ENCODE data around the gene ANLN.
"Not testable (repeated sequence)": the region's sequence is repeated elsewhere in the genome, so short reads cannot be mapped to it uniquely, and the experiment has no call there.

The ANLN gene

DNA sequence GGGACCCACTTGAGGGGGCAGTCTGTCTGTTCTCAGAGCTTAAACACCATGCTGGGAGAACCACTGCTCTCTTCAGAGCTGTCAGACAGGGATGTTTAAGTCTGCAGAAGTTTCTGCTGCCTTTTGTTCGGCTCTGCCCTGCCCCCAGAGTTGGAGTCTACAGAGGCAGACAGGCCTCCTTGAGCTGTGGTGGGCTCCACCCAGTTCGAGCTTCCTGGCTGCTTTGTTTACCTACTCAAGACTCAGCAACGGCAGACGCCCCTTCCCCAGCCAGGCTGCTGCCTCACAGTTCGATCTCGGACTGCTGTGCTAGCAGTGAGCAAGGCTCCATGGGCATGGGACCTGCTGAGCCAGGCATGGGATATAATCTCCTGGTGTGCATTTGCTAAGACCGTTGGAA is 11.1 kb upstream of the ANLN start:
- DNase-seq (ENCODE audit: low spot score) = not testable (repeated sequence)

DNA sequence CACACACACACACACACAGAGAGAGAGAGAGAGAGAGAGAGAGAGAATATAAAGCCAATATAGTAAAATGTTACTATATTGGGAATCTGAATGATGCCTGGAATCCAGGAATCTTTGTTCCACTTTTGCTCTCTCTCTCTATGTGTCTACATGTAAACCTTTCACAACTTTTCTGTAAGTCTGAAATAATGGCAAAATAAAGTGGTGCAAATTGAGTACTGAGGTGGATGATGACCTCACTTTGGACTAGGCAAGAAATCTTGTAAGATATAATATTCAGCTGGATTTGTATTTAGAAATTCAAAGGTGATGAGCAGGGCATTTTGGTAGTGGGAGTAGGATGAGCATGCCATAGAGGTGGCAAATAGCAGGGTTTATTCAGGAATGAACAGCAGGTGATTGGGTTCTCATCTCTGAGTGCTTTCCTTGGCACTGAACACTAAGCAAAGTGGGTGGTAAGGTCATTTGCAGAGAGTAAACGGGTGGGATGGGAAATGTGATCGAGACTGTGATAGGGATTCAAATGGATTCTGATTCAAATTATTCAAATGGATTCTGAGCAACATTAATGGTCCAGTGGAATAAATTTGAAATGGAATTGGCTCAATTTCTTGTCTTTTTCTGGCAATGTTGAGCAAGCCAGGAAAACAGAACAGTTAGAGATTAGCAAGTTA is 9.7 kb upstream of the ANLN start:
- DNase-seq (ENCODE audit: low spot score) = no peak

DNA sequence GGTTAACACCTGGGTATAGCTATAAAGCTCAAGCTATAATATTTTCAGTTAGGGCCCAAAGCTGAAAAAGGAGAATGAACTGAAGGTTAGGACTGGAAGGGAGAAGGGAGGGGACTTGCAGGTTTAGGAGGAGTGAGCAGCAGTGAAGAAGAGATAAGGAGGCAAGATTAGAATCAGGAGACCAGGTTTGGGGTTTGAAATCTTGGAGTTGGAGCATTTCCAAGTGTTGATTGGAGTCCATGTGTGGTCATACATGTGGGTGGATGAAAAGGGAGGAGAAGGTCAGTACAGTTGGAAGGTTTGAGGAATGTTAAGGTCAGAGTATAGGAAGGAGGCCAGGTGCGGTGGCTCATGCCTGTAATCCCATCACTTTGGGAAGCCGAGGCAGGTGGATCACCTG is 8.6 kb upstream of the ANLN start:
- no peak for DNase-seq (ENCODE audit: low spot score)

DNA sequence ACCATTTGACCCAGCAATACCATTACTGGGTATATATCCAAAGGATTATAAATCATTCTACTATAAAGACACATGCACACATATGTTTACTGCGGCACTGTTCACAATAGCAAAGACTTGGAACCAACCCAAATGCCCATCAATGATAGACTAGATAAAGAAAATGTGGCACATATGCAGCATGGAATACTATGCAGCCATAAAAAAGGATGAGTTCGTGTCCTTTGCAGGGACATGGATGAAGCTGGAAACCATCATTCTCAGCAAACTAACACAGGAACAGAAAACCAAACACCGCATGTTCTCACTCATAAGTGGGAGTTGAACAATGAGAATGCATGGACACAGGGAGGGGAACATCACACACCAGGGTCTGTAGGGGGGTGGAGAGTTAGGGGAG is 6.4 kb upstream of the ANLN start:
- not testable (repeated sequence) for DNase-seq (ENCODE audit: low spot score)

DNA sequence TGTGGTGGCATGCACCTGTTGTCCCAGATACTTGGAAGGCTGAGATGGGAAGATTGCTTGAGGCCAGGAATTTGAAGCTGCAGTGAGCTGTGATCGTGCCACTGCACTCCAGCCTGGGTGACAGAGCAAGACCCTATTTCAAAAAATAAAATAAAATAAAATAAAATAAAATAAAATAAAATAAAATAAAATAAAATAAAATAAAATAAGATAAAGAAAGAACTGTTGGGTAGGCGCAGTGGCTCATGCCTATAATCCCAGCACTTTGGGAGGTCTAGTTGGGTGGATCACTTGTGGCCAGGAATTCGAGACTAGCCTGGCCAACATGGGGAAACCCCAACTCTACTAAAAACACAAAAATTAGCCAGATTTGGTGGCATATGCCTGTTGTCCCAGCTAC is 4.0 kb upstream of the ANLN start:
- not testable (repeated sequence) for DNase-seq (ENCODE audit: low spot score)

DNA sequence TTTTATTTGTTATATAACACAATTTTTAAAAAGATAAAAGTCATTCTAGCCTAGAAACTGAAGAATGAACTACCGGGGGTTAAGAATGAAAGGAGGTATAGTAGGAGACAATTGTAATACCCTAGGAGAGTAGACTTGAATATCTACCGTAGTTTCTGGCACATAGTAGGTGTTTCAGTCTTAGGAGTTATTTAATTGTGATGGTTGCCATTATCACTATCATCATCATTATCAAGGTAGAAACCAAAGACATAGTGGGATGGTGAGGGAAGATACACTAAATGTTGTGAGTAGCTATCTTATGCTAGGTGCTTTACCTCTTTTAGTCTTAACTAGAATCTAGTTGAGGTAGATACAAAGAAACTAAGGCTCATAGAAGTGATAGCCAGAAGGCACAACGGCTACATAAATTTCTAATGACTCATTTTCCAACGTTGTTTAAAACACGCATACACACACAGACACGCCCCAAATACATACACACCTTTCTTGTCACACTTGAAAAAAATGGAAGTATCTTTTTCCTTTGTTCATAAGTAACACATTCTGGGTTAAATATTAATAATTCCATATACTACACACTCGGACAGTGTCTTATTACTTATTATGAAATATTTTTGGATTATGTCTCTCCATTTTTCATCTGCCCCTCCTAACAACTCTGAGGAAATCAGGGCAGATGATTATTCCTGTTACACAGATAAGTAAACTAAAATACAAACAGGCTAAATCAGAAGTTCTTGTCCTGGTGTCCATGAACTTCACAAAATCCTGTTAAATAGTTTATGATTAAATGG is 2.0 kb upstream of the ANLN start:
- no peak for DNase-seq (ENCODE audit: low spot score)

DNA sequence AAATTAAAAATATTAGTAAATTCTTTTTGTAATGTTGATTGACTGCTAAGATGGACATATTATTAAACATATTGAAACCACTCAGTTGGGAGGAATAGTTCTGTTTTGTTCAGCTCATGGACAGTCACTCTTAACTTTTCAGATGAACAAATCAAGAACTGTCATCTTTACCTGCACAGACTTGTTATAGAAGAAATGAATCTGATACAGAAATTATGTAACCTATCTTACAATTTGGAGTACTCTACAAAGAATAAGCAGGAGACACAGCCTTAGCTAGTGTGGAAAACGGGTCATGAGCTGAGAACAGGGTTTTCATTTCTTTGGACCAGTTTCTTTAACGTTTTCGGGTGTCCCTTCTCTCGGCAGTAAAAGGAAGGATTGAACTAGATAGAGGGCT is 1.2 kb upstream of the ANLN start:
- DNase-seq (ENCODE audit: low spot score) = no peak

DNA sequence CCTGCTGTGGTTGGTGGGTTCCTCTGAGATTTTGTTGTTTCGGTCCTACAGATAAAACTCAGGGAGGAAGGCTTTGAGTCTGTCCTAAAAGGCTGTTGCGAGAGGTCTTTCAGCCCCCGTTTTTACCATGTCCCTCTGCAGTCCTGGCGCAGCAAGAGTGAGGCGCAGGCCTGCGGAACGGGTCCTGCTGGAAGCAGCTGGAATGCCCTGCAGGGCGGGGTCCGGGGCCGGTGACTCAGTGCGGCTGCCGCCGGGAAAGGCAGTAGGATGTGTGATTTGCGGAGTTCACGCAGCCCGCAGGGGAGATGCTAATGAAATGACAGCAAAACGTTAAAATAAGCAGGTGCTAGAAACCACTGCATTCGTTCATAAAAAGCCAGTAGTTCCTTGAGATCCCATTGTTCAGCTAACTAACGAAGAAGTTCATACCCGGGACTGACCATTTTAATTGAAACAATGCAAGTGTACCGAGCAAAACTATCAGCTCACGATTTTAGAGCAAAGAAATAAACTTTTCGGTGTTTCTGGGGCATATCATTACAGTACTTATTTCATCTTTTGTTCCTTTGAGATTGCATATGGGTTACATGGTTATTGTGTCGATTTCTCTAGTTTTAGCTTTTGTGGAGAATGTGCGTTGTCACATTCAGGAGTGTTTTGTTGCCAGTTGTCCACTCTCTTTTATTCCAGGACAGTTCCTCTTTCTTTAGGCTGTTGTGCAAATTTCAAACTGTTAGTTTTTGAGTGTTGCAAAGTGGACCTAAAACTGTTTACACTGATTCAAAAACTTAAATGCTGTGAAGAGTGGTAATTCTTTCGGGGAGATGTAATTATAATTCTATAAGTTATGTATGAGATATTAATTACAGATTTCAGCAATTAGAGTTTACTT is 783 bp downstream of the ANLN start:
- DNase-seq (ENCODE audit: low spot score) = peak; percentile 88

DNA sequence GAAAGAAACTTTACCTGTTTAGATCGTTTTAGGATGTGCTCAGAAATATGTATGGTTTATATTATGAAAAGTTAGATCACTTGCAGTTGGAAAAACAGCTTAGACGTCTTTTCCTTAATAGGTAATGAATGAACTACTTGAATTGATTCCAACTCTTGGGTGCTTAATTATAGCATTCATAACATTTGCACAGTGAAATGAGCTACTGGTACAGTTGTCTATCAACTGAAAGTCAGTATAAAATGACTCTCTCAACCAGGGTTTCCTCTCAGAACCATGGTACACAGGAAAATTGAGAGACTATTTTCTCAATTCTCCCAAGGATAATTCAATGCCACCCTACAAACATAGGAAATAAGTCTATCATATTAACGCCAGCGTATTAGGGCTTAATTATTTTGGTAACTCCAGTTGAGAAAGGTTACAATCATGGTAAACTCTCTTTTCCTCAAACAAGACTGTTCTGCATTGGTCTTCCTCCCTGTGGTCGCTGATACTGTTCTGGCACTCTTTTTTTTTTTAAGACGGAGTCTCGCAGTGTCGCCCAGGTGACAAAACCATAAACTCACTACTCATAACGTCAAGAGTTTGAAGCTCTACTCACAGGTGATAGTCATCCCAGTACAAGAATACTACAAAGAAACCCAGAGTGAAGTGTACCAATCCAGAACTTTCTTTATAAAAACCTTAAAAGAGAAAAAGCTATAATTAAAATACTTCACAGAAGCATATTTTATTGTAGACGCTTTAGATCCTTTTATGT is 2.0 kb downstream of the ANLN start:
- DNase-seq (ENCODE audit: low spot score) = no peak

DNA sequence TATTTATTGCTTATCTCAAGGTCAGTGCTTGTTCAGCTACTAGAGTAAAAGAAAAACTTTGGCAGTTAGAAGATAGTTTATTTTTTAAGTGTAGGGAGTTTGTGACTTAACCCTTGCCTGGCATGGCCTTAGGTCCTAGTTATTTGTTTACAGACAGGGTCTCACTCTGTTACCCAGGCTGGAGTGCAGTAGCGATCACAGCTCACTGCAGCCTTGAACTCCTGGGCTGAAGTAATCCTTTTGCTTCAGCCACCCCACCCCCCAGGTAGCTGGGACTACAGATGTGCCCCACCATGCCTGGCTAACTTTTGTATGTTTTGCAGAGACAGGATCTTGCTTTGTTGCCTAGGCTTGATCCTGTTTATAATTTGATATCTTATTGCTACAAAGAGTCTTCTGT is 4.2 kb downstream of the ANLN start:
- DNase-seq (ENCODE audit: low spot score) = no peak

DNA sequence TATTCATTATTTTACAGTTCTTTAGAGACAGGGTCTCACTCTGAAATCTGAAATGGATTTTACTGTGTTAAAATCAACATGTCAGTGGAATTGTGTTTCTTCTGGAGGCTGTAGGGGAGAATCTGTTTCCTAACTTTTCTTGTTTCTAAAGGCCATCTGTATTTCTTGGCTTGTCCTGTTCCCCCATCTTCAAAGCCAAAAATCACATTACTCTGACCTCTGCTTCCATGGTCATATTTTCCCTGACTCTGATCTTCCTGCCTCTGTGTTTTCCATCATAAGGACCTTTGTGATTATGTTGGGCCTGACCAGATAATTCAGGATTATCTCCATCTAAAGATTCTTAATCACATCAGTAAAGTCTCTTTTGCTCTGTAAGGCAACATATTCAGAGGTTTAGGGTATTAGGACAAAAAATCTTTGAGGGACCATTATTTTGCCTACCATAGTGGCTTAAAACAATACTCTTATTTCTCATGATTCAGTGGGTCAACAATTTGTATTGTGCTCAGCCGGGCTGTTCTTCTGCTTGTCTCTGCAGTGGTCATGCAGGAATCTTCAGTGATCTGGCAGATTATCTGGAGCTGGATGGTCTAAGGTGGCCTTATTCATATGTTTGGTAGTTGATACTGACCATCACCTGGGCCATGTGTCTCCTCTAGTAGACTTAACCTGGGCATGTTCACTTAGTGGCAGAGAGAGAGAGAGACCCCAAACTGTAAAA is 5.7 kb downstream of the ANLN start:
- no peak for DNase-seq (ENCODE audit: low spot score)

DNA sequence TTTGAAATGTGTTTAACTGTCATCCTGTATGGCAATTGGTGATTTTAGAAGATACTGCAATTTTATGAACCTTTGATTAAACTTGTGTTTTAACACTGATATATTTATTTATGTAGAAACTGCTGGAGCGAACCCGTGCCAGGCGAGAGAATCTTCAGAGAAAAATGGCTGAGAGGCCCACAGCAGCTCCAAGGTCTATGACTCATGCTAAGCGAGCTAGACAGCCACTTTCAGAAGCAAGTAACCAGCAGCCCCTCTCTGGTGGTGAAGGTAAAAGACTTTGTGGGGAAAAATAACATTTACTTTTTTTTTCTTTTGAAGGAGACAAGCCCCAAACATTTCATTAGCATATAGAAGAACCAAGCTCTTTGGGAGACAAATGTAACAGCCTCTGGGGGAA is 6.5 kb downstream of the ANLN start:
- no peak for DNase-seq (ENCODE audit: low spot score)

DNA sequence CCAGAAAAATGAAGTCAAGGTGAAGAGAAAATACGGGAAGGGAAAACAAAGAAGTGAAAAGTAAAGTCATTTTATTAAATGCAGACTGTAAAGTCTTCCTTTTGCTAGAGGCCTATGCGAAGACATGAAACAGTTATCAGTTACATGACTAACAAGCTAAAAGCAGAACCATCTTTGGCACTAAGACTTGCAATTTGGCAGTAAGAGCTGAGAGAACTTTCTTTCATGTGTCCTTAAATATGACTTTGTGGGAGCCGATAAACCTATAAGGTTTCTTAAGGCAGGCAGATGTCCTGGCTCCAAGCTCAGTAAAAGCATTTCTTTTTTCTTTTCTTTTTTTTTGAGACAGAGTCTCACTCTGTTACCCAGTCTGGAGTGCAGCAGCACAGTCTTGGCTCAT is 10.4 kb downstream of the ANLN start:
- no peak for DNase-seq (ENCODE audit: low spot score)

DNA sequence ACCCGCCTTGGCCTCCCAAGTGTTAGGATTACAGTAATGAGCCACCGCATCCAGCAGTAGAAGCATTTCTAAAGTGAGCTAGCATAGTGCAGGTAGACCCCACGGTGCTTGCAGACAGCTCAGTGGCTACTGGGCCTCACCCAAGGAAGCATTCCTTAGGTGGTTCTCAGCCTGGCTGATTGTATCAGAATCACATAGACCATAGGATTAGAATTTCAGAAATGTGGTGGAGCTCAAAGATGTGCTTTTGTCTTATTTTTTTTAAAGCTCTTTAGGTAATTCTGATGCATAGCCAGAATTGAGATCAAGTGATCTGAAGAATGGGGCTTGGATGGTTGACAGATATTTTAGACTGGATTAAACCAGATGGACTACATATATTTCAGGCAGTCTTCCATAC is 10.9 kb downstream of the ANLN start:
- no peak for DNase-seq (ENCODE audit: low spot score)

DNA sequence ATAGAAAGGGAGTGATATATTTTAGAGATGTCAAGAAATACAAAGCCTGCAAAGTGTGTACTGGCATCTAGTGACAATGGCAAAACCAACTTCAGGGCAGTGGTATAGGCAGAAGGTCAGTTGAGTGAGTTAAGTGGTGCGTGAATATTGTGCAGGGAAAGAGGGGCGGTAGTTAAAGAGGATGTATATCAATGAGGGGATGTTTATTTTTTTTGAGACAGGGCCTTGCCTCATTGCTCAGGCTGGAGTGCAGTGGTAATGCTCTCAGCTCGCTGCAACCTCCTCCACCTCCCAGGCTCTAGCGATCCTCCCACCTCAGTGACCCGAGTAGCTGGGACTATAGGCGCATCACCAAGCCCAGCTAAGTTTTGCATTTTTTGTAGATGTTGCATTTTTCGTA is 13.8 kb downstream of the ANLN start:
- DNase-seq (ENCODE audit: low spot score) = no peak

DNA sequence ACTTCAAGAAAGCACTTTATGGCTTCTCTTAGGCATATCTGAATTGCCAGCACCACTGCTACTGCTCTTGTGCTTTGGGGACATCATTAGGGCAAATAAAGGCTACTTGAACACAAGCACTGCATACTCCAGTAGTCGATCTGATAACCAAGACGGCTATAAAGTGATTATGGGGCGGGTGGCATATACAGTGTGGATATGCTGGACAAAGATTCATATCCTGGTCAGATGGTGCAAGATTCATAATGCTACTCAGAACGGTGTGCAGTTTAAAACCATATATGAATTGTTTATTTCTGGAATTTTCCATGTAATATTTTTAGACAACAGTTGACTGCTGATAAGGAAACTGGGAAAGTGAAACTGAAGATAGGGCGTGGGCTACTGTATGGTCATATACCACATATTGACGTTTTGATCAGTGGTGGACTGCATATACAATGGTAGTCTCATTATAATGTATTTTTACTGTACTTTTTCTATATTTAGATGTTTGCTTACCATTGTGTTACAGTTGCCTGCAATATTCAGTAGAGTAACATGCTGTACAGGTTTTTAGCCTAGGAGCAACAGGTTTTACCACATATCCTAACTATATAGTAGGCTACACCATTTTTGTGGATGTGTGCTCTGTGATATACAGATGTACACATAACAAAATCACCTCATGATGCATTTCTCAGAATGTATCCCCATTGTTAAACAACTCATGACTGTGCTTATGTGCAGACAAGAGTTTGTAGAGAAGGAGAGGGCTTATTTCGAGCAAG is 15.2 kb downstream of the ANLN start:
- no peak for DNase-seq (ENCODE audit: low spot score)

DNA sequence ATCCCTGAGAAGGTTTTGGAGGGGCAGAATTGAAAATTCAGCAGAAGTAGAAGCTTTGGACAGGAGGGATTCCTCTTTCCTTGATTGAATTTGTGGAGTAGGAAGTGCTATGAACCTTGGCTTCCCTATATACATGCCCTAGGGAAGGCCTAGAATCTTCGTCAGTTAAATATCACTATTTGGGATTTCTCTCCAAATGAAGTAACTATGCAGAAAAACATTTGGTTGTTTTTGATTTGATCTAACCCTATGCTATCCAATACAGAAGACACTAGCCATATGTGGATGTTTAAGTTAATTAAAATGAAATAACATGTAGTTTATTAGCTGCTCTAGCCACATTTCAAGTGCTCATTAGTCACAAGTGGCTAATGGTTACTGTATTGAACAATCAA is 15.7 kb downstream of the ANLN start:
- DNase-seq (ENCODE audit: low spot score) = no peak

DNA sequence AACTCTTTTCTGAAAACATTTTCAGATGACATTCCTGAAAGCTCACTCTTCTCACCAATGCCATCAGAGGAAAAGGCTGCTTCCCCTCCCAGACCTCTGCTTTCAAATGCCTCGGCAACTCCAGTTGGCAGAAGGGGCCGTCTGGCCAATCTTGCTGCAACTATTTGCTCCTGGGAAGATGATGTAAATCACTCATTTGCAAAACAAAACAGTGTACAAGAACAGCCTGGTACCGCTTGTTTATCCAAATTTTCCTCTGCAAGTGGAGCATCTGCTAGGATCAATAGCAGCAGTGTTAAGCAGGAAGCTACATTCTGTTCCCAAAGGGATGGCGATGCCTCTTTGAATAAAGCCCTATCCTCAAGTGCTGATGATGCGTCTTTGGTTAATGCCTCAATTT is 16.5 kb downstream of the ANLN start:
- DNase-seq (ENCODE audit: low spot score) = no peak

DNA sequence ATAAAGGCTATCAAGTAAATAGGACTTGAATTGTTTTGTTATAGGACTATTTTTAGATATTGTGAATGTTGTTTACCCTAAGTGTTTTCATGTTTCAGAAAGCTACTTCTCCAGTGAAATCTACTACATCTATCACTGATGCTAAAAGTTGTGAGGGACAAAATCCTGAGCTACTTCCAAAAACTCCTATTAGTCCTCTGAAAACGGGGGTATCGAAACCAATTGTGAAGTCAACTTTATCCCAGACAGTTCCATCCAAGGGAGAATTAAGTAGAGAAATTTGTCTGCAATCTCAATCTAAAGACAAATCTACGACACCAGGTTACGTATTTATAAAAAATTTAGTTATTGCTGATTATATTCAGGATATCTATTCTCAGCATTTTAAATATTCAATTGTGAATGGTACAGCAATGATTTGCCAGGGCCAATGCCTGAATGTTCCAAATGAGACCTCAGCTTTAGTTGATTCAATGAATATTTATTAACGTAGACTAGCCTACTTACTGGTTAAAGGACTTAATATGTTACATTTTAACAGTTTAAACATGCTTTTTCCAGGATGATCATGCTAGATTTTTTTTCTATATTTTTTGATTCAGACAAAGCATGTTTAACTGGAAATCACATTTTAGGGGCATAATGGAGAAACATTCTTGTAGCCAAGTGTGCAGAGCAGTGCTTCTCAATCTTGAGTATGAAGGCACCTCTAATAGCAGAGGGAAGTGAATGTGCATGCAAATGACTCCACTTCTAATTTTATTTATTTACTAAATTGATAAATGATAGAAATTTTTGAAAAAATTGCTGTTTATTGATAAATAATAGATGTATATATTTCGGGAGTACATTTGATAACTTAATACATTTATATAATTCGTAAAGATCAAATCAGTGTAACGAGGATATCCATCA is 18.2 kb downstream of the ANLN start:
- DNase-seq (ENCODE audit: low spot score) = no peak

DNA sequence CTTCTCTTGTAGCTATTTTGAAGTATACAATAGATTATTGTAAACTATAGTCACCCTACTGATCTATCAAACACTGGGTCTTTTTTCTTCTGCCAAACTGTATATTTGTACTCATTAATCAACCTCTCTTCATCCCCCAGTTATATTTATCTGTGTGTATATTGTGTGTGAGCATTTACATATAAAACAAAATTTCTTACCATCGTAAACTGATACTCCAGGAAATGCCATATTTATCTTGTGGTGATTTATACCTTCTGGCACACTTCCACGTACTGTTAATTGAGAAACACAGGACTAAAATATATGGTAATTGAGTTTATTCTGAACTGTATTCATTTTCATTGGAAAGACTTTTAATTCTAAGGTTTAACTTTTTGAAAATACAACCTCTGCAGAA is 18.9 kb downstream of the ANLN start:
- no peak for DNase-seq (ENCODE audit: low spot score)
